CD4-positive, alpha-beta T cell (primary cell): ENCODE measurements around the gene PDS5A. TPM values are rescaled to one million over a fixed set of nuclear protein-coding genes. Genes with fewer than 3 reads are reported as not detected.

ENCODE experiments used
- ATAC-seq: fragments of 200-7000 bp; cut with Tn5 transposase; one replicate; pipeline ENCODE4 v1.10.0; 2022; ENCODE audit warnings: mild to moderate bottlenecking; ENCODE audit not compliant: poor library complexity
- CTCF ChIA-PET: fragments of 350-600 bp; sonication (Branson Sonifier 250); formaldehyde crosslinking; loops from one replicate; lab custom pipeline; 2021; ENCODE audit warnings: antibody characterized with exemption, inconsistent platforms; lab: Charles Lee
- POLR2A ChIA-PET: fragments of 350-600 bp; sonication (Branson Sonifier 250); formaldehyde crosslinking; loops from one replicate; lab custom pipeline; 2021; ENCODE audit warnings: antibody characterized with exemption, inconsistent platforms; lab: Charles Lee
- DNase-seq, 14 experiments: peaks; one replicate each; pipeline ENCODE4 v3.0.0-alpha.2; 2013 to 2020; ENCODE audit warnings: mixed read lengths in 2 of 14
- H3K27ac ChIP-seq, 2 donors: one replicate each; pipeline versions ENCODE4 v1.5.1 to v1.7.0; 2013; ENCODE audit warnings: low read length in 2 of 2, low read depth in 1 of 2, mild to moderate bottlenecking in 1 of 2
- H3K27me3 ChIP-seq, 2 experiments: 1 replicate in 1 of 2; 2 replicates in 1 of 2; pipeline versions ENCODE4 v1.6.1 to v1.7.0; 2013; ENCODE audit warnings: low read length in 2 of 2, control low read depth in 1 of 2, mild to moderate bottlenecking in 1 of 2, moderate library complexity in 1 of 2; ENCODE audit not compliant: insufficient read depth in 2 of 2, control insufficient read depth in 1 of 2
- H3K36me3 ChIP-seq: one replicate; pipeline ENCODE4 v1.6.1; 2013; ENCODE audit warnings: low read length, control low read depth; ENCODE audit not compliant: insufficient read depth
- H3K4me1 ChIP-seq: one replicate; pipeline ENCODE4 v1.6.1; 2013; ENCODE audit warnings: low read length, control low read depth; ENCODE audit not compliant: insufficient read depth
- H3K4me3 ChIP-seq: one replicate; pipeline ENCODE4 v1.5.1; 2013; ENCODE audit warnings: mild to moderate bottlenecking, low read length, moderate library complexity
- H3K9me3 ChIP-seq, 2 experiments: 1 replicate in 1 of 2; 2 replicates in 1 of 2; pipeline versions ENCODE4 v1.6.1 to v1.7.0; 2013; ENCODE audit warnings: low read length in 2 of 2, mild to moderate bottlenecking in 2 of 2, control low read depth in 1 of 2, moderate library complexity in 1 of 2; ENCODE audit not compliant: control insufficient read depth in 1 of 2, insufficient read depth in 1 of 2
- H3K27ac Mint-ChIP-seq: one replicate; pipeline ENCODE4 v1.8.0; 2020; ENCODE audit warnings: mixed read lengths
- H3K27me3 Mint-ChIP-seq: one replicate; pipeline ENCODE4 v1.8.0; 2021; ENCODE audit warnings: mixed read lengths
- H3K36me3 Mint-ChIP-seq: one replicate; pipeline ENCODE4 v1.8.0; 2021; ENCODE audit warnings: low read depth, mixed read lengths
- H3K4me1 Mint-ChIP-seq: one replicate; pipeline ENCODE4 v1.8.0; 2021; ENCODE audit warnings: low read depth, mixed read lengths
- H3K4me3 Mint-ChIP-seq: one replicate; pipeline ENCODE4 v1.8.0; 2020; ENCODE audit warnings: mild to moderate bottlenecking, mixed read lengths
- H3K9me3 Mint-ChIP-seq: one replicate; pipeline ENCODE4 v1.8.0; 2020; ENCODE audit warnings: mixed read lengths
- intact Hi-C, 2 experiments: fragments of 100-400 bp; cut with DNase I in 1 of 2; cut with micrococcal nuclease in 1 of 2; formaldehyde crosslinking; loops; one replicate each; pipeline versions ENCODE4 v1.15.1 to v1.9.0; 2023 to 2025; cut with DNase I, micrococcal nuclease
- total RNA-seq, 174 experiments: library from RNA in 2 of 174; stranded (reverse) in 2 of 174; gene quantifications; one replicate each; pipeline ENCODE4 v1.2.3 and lab custom pipeline; 2021 to 2026
- TF ChIP-seq, protein P1 (sequence below): fragments of 200-600 bp; IDR thresholded peaks from one replicate; pipeline ENCODE4 v1.8.0; 2022; ENCODE audit warnings: antibody characterized with exemption, mild to moderate bottlenecking

The PDS5A gene
- total RNA-seq, 2 experiments from 2014 or later = 80.0 to 80.6 TPM

DNA sequence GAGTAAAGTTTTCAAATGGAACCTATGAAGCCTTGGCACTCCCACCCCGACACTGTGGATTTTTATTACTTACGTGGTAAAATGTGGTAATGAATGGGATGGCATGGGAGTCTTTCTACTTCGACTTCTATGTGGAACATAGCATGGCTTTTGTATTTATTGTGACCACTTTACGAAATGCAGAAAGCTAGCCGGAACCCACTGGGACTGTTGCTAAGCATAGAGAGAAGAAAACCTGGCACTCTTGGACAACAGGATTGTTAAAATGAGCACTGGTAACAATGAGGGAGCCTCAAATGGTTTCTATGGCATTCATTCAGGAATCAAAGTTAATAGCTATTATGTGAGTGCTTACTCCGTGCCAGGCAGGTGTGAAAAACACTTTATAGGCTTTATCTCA is 113.3 kb downstream of the PDS5A start:
- ATAC-seq (no peak), DNase-seq (no peak)
- Mint-ChIP-seq H3K4me1 (no peaks in the 10 kb centered on the region), H3K36me3 (peaks cover 80% of the 10 kb centered on the region), H3K27ac (no peak overlapping the region), H3K9me3 (no peaks in the 10 kb centered on the region), H3K4me3 (no peak overlapping the region), H3K27me3 (no peaks in the 10 kb centered on the region)
- intact Hi-C loops = no loop called here
- no peak overlapping the region for H3K27ac ChIP-seq
- peaks cover 78% of the 10 kb centered on the region for H3K36me3 ChIP-seq
- ChIA-PET CTCF (interaction anchor here (1.3 kb wide), 1 partner anchor 13 kb away, joined by 3 read pairs; no protein-coding TSS in a partner anchor), POLR2A (no interaction called here)
- no peaks in the 10 kb centered on the region for H3K4me1 ChIP-seq
- no peaks in the 10 kb centered on the region for H3K9me3 ChIP-seq
- TF ChIP-seq, protein P1, sequence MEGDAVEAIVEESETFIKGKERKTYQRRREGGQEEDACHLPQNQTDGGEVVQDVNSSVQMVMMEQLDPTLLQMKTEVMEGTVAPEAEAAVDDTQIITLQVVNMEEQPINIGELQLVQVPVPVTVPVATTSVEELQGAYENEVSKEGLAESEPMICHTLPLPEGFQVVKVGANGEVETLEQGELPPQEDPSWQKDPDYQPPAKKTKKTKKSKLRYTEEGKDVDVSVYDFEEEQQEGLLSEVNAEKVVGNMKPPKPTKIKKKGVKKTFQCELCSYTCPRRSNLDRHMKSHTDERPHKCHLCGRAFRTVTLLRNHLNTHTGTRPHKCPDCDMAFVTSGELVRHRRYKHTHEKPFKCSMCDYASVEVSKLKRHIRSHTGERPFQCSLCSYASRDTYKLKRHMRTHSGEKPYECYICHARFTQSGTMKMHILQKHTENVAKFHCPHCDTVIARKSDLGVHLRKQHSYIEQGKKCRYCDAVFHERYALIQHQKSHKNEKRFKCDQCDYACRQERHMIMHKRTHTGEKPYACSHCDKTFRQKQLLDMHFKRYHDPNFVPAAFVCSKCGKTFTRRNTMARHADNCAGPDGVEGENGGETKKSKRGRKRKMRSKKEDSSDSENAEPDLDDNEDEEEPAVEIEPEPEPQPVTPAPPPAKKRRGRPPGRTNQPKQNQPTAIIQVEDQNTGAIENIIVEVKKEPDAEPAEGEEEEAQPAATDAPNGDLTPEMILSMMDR = no peak
- H3K4me3 ChIP-seq = no peak overlapping the region
- no peaks in the 10 kb centered on the region for H3K27me3 ChIP-seq

DNA sequence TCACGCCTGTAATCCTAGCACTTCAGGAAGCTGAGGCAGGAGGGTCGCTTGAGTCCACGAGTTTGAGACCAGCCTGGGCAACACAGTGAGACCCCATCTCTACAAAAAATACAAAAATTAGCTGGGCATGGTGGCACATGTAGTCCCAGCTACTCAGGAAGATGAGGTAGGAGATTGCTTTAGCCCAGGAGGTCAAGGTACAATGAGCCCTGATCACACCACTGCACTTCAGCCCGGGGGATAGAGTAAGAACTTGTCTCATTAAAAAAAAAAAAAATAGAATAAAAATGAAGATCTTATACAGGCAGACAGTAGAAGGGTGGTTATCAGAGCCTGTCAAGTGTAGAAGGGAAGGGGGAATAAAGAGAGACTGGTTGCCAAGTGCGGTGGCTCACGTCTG is 116.9 kb downstream of the PDS5A start:
- ChIA-PET CTCF (no interaction called here), POLR2A (no interaction called here)
- H3K9me3 Mint-ChIP-seq = peaks cover 3% of the 10 kb centered on the region
- Histone ChIP-seq H3K27ac (no peak overlapping the region), H3K27me3 (no peaks in the 10 kb centered on the region), H3K36me3 (peaks cover 73% of the 10 kb centered on the region), H3K4me3 (no peak overlapping the region), H3K9me3 (peaks cover 5% of the 10 kb centered on the region in 2 experiments), H3K4me1 (no peaks in the 10 kb centered on the region)
- H3K36me3 Mint-ChIP-seq = peaks cover 91% of the 10 kb centered on the region
- H3K4me3 Mint-ChIP-seq = no peak overlapping the region
- no peaks in the 10 kb centered on the region for H3K27me3 Mint-ChIP-seq
- TF ChIP-seq, protein P1 = no peak
- ATAC-seq (no peak), DNase-seq (no peak)
- no peak overlapping the region for H3K27ac Mint-ChIP-seq
- intact Hi-C loops = no loop called here
- no peaks in the 10 kb centered on the region for H3K4me1 Mint-ChIP-seq

DNA sequence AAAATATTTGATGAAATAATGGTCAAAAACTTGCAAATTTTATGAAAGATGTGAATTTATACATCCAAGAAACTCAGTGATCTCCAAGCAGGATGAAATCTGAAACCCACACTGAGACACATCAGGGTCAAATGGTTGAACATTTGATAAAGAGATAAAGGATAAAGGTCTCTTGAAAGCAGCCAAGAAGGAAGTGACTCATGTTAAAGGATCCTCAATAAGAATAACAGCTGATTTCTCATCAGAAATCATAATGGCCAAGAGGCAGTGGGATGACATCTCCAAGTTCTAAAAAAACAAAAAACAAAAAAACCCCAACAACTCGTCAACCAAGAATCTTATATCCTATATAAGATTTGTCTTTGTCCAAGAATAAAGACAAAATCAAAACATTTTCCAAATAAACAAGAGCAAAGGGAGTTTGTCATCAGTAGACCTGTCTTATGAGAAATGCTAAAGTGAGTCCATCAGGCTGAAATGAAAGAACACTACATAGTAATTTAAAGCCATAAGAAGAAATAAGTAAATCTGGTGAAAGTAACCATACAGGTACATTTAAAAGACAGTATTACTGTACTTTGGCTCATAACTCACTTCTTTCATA is 121.7 kb downstream of the PDS5A start:
- H3K27ac Mint-ChIP-seq = no peak overlapping the region
- ChIA-PET POLR2A (no interaction called here), CTCF (no interaction called here)
- peaks cover 10% of the 10 kb centered on the region for H3K9me3 Mint-ChIP-seq
- Histone ChIP-seq H3K36me3 (peaks cover 68% of the 10 kb centered on the region), H3K27ac (no peak overlapping the region), H3K4me1 (no peaks in the 10 kb centered on the region), H3K4me3 (no peak overlapping the region), H3K27me3 (no peaks in the 10 kb centered on the region), H3K9me3 (peaks cover 5 to 8% of the 10 kb centered on the region in 2 experiments)
- no peaks in the 10 kb centered on the region for H3K27me3 Mint-ChIP-seq
- no peak overlapping the region for H3K4me3 Mint-ChIP-seq
- peaks cover 86% of the 10 kb centered on the region for H3K36me3 Mint-ChIP-seq
- no peak for DNase-seq
- H3K4me1 Mint-ChIP-seq = no peaks in the 10 kb centered on the region
- no peak for ATAC-seq
- TF ChIP-seq, protein P1 = no peak
- intact Hi-C loops = no loop called here
